AG04449 (cell line): ENCODE data around the gene BCAM.

Source experiments
- CTCF ChIA-PET: fragments of 350-600 bp; formaldehyde crosslinking; extraction: SDS; loops from one replicate; lab custom pipeline; 2021; ENCODE audit warnings: antibody characterized with exemption; lab: Yijun Ruan, JAX
- POLR2A ChIA-PET: fragments of 400-600, 350-600 bp; formaldehyde crosslinking; extraction: SDS; loops from one replicate; lab custom pipeline; 2020; ENCODE audit warnings: antibody characterized with exemption, inconsistent platforms; lab: Yijun Ruan, JAX
- DNase-seq: peaks from one replicate; pipeline ENCODE4 v3.0.0-alpha.2; 2010; ENCODE audit warnings: low read depth, low spot score
- H3K4me3 ChIP-seq: 2 replicates; pipeline ENCODE4 v1.5.1; 2011; ENCODE audit warnings: low read depth, mild to moderate bottlenecking, control low read depth, low read length
- CTCF ChIP-seq: IDR thresholded peaks from one replicate; pipeline ENCODE4 v1.5.1; 2011; ENCODE audit warnings: mild to moderate bottlenecking, moderate library complexity, low read length, control low read depth, inconsistent platforms; ENCODE audit not compliant: insufficient read depth; ENCODE audit errors: missing control alignments

The BCAM gene

GRCh38 chr19:44788971-44789370 lies 19.9 kb upstream of the BCAM start:
- ChIA-PET POLR2A (no interaction called here), CTCF (interaction anchor here (0.5 to 2.1 kb wide), 7 partner anchors 9 to 87 kb away, joined by 3 to 7 read pairs (median 3); no protein-coding TSS in a partner anchor)
- DNase-seq = no peak
- TF ChIP-seq CTCF = no peak
- no peak overlapping the region for H3K4me3 ChIP-seq

- no peak for DNase-seq
- POLR2A ChIA-PET = no interaction called here
- TF ChIP-seq CTCF = no peak
- no peak overlapping the region for H3K4me3 ChIP-seq
- CTCF ChIA-PET = interaction anchor here (0.9 to 2.1 kb wide), 5 partner anchors 9 to 54 kb away, joined by 3 to 7 read pairs (median 5); no protein-coding TSS in a partner anchor
These were observed 18.9 kb upstream of the BCAM start for GRCh38 chr19:44789943-44790483.

- no peak for DNase-seq
- TF ChIP-seq CTCF = no peak
- ChIA-PET CTCF (interaction anchor here (0.9 to 9.3 kb wide), 5 partner anchors 8 to 69 kb away, joined by 3 to 85 read pairs (median 19); partner anchors contain the start of gene BCAM), POLR2A (no interaction called here)
- no peak overlapping the region for H3K4me3 ChIP-seq
These were observed 16.6 kb upstream of the BCAM start for GRCh38 chr19:44792281-44792680.

- POLR2A ChIA-PET = no interaction called here
- DNase-seq = no peak
- H3K4me3 ChIP-seq = no peak overlapping the region
- TF ChIP-seq CTCF = no peak
- CTCF ChIA-PET = interaction anchor here (0.9 to 9.3 kb wide), 9 partner anchors 11 to 105 kb away, joined by 3 to 85 read pairs (median 15); partner anchors contain the start of gene BCAM
These were observed 14.3 kb upstream of the BCAM start for GRCh38 chr19:44794610-44795009.

GRCh38 chr19:44795398-44795987 lies 13.4 kb upstream of the BCAM start:
- ChIA-PET CTCF (interaction anchor here (0.7 to 9.3 kb wide), 12 partner anchors 10 to 212 kb away, joined by 3 to 85 read pairs (median 4); partner anchors contain the start of genes BCAM and NECTIN2), POLR2A (no interaction called here)
- TF ChIP-seq CTCF = no peak
- H3K4me3 ChIP-seq = no peak overlapping the region
- DNase-seq = no peak

GRCh38 chr19:44796701-44797115 lies 12.2 kb upstream of the BCAM start:
- ChIA-PET CTCF (interaction anchor here (0.6 to 9.3 kb wide), 9 partner anchors 9 to 114 kb away, joined by 3 to 85 read pairs (median 5); partner anchors contain the start of genes BCAM and NECTIN2), POLR2A (no interaction called here)
- no peak for TF ChIP-seq CTCF
- H3K4me3 ChIP-seq = no peak overlapping the region
- DNase-seq = no peak
